Hepatocyte (in vitro differentiated cells): ENCODE measurements around the gene ZEB2. TPM values are rescaled to one million over a fixed set of nuclear protein-coding genes. Genes with fewer than 3 reads are reported as not detected.

Source experiments
- DNase-seq: peaks from one replicate; pipeline ENCODE4 v3.0.0-alpha.2; 2016; ENCODE audit warnings: low spot score
- H2AFZ ChIP-seq: fragments of 200-600 bp; sonication (generic); 2 replicates; pipeline ENCODE4 v1.6.0; 2016; ENCODE audit warnings: antibody characterized with exemption, mild to moderate bottlenecking
- H3K27ac ChIP-seq: fragments of 200-600 bp; sonication (generic); 2 replicates; pipeline ENCODE4 v1.5.1; 2016; ENCODE audit warnings: mild to moderate bottlenecking
- H3K27me3 ChIP-seq: fragments of 200-600 bp; sonication (generic); 2 replicates; pipeline ENCODE4 v1.6.1; 2016
- H3K36me3 ChIP-seq: fragments of 200-600 bp; sonication (generic); replicated peaks from 2 replicates; pipeline ENCODE4 v1.5.1; 2016; ENCODE audit warnings: low read depth; ENCODE audit not compliant: insufficient read depth
- H3K4me1 ChIP-seq: fragments of 200-600 bp; sonication (generic); 2 replicates; pipeline ENCODE4 v1.5.1; 2016; ENCODE audit warnings: mild to moderate bottlenecking, moderate library complexity; ENCODE audit not compliant: insufficient read depth
- H3K4me2 ChIP-seq: fragments of 200-600 bp; sonication (generic); 2 replicates; pipeline ENCODE4 v1.6.0; 2016
- H3K4me3 ChIP-seq: fragments of 200-600 bp; sonication (generic); 2 replicates; pipeline ENCODE4 v1.5.1; 2016; ENCODE audit warnings: mild to moderate bottlenecking
- H3K79me2 ChIP-seq: fragments of 200-600 bp; sonication (generic); 2 replicates; pipeline ENCODE4 v1.6.0; 2017; ENCODE audit warnings: mild to moderate bottlenecking
- H3K9me2 ChIP-seq: fragments of 200-600 bp; sonication (generic); replicated peaks from 2 replicates; pipeline ENCODE4 v1.6.0; 2017; ENCODE audit warnings: mild to moderate bottlenecking; ENCODE audit not compliant: insufficient read depth
- H3K9me3 ChIP-seq: fragments of 200-600 bp; sonication (generic); 2 replicates; pipeline ENCODE4 v1.5.1; 2016; ENCODE audit warnings: low read depth, mild to moderate bottlenecking
- H4K20me1 ChIP-seq: fragments of 200-600 bp; sonication (generic); 2 replicates; pipeline ENCODE4 v1.6.0; 2016; ENCODE audit warnings: mild to moderate bottlenecking; ENCODE audit not compliant: insufficient read depth, poor library complexity, severe bottlenecking
- EZH2 ChIP-seq: fragments of 200-600 bp; sonication (generic); IDR thresholded peaks from 2 replicates; pipeline ENCODE4 v1.6.1; 2016; ENCODE audit warnings: antibody characterized with exemption, mild to moderate bottlenecking, borderline replicate concordance
- EZH2phosphoT487 ChIP-seq: fragments of 200-600 bp; sonication (generic); IDR thresholded peaks from one replicate; pipeline ENCODE4 v1.6.1; 2018; ENCODE audit warnings: antibody characterized with exemption, mild to moderate bottlenecking, low read depth, moderate library complexity; ENCODE audit not compliant: unreplicated experiment, severe bottlenecking
- WGBS: methylation state at CpG from one replicate; pipeline ENCODE4 v1.1.6; 2016; ENCODE audit warnings: low lambda C conversion rate; ENCODE audit errors: missing lambda C conversion rate; 5-methylcytosine and 5-hydroxymethylcytosine counted together
- polyA plus RNA-seq: library from polyadenylated mRNA; unstranded; fragments of >200 nt; fragmentation: Nextera tagmentation; extraction: Ambion mirVana; gene quantifications from 2 replicates; pipeline ENCODE4 v1.2.1, GENCODE V29; 2016
- total RNA-seq: library from RNA; depleted of rRNA; stranded (reverse); fragments of >200 nt; gene quantifications from 2 replicates; pipeline ENCODE4 v1.2.3, GENCODE V29; 2014
- TF ChIP-seq, protein P1 (sequence below): fragments of 200-600 bp; sonication (generic); IDR thresholded peaks from 2 replicates; pipeline ENCODE4 v1.5.1; 2016; ENCODE audit warnings: antibody characterized with exemption, mild to moderate bottlenecking; ENCODE audit not compliant: poor library complexity

The ZEB2 gene
- total and polyA plus RNA-seq, 2 experiments from 2014 or later, result 17.8 to 35.5 TPM

DNA sequence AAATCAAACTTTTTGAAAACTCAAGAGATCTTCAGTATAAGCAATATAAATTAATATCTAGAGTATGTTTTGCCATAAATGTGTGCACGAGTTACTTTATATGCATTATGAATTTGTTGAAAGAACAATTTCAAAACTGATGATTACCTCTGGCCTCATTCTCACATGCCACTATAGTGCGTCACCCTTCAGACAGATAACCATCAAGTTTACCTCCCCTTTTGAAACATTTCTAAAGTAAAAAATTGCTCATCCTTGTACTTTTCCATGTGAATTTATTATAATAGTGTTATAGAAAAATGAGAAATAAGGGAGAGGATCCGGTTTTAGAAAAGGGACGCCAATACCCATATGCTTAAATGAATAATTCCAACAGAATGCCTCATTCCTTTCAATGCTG is 38.3 kb downstream of the ZEB2 start:
- H3K4me2 ChIP-seq, result no peak overlapping the region
- H3K27ac ChIP-seq, result no peak overlapping the region
- WGBS, result 97% methylated on average over 4 of the region's 4 CpGs
- H3K79me2 ChIP-seq, result peaks cover 23% of the 10 kb centered on the region
- H4K20me1 ChIP-seq, result no peaks in the 10 kb centered on the region
- DNase-seq, result no peak
- no peaks in the 10 kb centered on the region for H3K36me3 ChIP-seq
- H3K9me3 ChIP-seq, result no peaks in the 10 kb centered on the region
- peaks cover 4% of the 10 kb centered on the region for H3K4me1 ChIP-seq
- H3K9me2 ChIP-seq, result no peaks in the 10 kb centered on the region
- TF ChIP-seq EZH2, result no peak
- TF ChIP-seq EZH2phosphoT487, result no peak
- TF ChIP-seq, protein P1, sequence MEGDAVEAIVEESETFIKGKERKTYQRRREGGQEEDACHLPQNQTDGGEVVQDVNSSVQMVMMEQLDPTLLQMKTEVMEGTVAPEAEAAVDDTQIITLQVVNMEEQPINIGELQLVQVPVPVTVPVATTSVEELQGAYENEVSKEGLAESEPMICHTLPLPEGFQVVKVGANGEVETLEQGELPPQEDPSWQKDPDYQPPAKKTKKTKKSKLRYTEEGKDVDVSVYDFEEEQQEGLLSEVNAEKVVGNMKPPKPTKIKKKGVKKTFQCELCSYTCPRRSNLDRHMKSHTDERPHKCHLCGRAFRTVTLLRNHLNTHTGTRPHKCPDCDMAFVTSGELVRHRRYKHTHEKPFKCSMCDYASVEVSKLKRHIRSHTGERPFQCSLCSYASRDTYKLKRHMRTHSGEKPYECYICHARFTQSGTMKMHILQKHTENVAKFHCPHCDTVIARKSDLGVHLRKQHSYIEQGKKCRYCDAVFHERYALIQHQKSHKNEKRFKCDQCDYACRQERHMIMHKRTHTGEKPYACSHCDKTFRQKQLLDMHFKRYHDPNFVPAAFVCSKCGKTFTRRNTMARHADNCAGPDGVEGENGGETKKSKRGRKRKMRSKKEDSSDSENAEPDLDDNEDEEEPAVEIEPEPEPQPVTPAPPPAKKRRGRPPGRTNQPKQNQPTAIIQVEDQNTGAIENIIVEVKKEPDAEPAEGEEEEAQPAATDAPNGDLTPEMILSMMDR, result no peak
- H3K4me3 ChIP-seq, result no peak overlapping the region
- no peak overlapping the region for H2AFZ ChIP-seq
- H3K27me3 ChIP-seq, result no peaks in the 10 kb centered on the region

DNA sequence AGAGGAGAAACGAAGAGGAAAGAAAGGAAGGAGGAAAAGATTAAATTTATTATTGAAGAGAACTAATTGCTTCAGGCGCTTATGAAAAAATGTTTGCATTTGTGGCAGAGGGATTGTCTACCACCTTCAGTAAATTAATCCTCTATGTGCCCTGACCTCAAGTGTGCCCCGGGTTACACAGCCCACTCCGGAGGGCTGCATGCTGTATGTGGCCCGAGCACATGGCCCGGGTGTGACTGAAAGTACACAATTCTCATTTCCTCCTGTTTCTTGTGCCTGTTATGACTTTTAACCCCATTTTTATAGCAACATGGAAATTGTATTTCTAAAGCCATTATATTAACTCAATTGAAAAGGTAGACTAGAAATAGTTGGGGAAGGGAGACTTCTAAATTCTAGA is 38.8 kb downstream of the ZEB2 start:
- no peak for DNase-seq
- Histone ChIP-seq H3K4me3 (no peak overlapping the region), H3K27me3 (peaks cover 3% of the 10 kb centered on the region), H3K4me1 (peaks cover 9% of the 10 kb centered on the region), H3K9me2 (no peaks in the 10 kb centered on the region), H3K4me2 (no peak overlapping the region), H3K9me3 (no peaks in the 10 kb centered on the region), H2AFZ (no peak overlapping the region), H3K36me3 (no peaks in the 10 kb centered on the region), H3K79me2 (peaks cover 19% of the 10 kb centered on the region), H3K27ac (no peak overlapping the region), H4K20me1 (no peaks in the 10 kb centered on the region)
- TF ChIP-seq EZH2, result no peak
- TF ChIP-seq, protein P1, result no peak
- no peak for TF ChIP-seq EZH2phosphoT487
- 71% methylated on average over 6 of the region's 6 CpGs for WGBS

DNA sequence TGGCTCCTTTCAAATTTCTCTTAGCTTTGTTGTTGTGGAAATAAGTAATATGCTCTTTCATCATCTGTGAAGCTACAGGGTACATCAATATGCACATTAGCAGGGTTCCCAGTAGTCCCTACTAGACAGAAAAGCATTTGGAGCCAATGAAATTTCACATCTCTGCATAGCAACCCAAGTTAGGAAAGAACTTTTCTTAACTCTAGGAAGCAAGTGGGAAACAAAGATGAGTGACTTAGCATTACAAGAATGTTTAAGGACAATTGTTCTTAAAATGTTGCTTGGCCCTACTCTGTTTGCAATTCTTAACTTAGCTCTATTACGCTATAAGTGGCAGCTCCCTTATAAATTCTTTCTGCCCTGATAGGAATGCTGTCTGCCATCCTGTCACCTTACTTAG is 39.6 kb downstream of the ZEB2 start:
- no peaks in the 10 kb centered on the region for H3K9me2 ChIP-seq
- no peak overlapping the region for H3K27ac ChIP-seq
- no peak overlapping the region for H3K4me2 ChIP-seq
- TF ChIP-seq, protein P1, result no peak
- no peak for TF ChIP-seq EZH2
- no peaks in the 10 kb centered on the region for H3K36me3 ChIP-seq
- no peaks in the 10 kb centered on the region for H4K20me1 ChIP-seq
- no peak for DNase-seq
- 100% methylated on average over 1 of the region's 1 CpG for WGBS
- H3K79me2 ChIP-seq, result peaks cover 15% of the 10 kb centered on the region
- no peak overlapping the region for H3K4me3 ChIP-seq
- no peak overlapping the region for H2AFZ ChIP-seq
- no peaks in the 10 kb centered on the region for H3K9me3 ChIP-seq
- H3K4me1 ChIP-seq, result peaks cover 10% of the 10 kb centered on the region
- H3K27me3 ChIP-seq, result peaks cover 6% of the 10 kb centered on the region

DNA sequence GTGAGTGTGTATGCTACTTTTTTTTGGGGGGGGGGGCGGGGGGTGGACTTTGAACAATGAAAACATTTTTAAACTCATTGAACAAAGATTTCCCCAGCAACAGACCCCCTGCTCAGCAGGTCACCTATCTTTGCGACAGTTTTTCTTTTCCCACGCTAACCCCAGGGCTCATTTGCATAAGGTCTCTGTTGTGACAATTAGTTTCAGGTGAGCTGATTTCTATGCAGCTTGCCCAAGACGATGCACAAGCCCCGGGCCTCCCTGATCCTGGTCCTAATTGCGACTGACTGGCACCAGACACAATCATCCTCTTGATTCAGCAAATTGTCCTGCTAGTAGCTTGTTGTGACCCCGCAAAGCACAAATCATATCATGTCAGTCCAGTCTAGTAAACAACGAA is 40.3 kb downstream of the ZEB2 start:
- Histone ChIP-seq H3K27me3 (peaks cover 12% of the 10 kb centered on the region), H3K79me2 (peaks cover 14% of the 10 kb centered on the region), H3K9me3 (no peaks in the 10 kb centered on the region), H3K36me3 (no peaks in the 10 kb centered on the region), H3K9me2 (no peaks in the 10 kb centered on the region), H2AFZ (no peak overlapping the region), H3K27ac (no peak overlapping the region), H4K20me1 (no peaks in the 10 kb centered on the region), H3K4me3 (no peak overlapping the region), H3K4me2 (no peak overlapping the region), H3K4me1 (peaks cover 10% of the 10 kb centered on the region)
- DNase-seq, result no peak
- TF ChIP-seq EZH2 (no peak), EZH2phosphoT487 (no peak)
- TF ChIP-seq, protein P1, result no peak
- WGBS, result 57% methylated on average over 7 of the region's 8 CpGs
